Left forelimb (tissue), 1 donor: ENCODE data around the gene DPYD.

Experiments used
- DNase-seq: peaks from one replicate; pipeline ENCODE4 v3.0.0-alpha.2; 2018; ENCODE audit warnings: low spot score

DPYD gene

DNA sequence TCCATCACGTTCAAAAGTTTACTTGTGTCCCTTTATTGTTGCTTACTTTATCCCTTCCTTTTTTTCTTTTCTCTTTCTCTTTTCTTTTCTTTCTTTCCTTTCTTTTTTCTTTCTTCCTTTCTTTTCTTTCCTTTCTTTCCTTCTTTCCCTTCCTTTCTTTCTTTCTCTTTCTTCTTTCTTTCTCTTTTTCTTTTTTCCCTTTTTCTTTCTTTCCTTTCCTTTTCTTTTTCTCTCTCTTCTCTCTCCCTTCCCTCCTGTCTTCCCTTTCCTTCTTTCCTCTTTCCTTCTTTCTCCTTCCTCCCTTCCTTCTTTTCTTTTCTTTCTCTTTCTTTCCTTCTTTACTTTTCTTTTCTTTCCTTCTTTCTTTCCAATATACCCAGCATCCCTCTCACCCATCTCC is 391.2 kb downstream of the DPYD start:
- DNase-seq = no peak

GRCh38 chr1:97524211-97524610 is 396.6 kb downstream of the DPYD start:
- DNase-seq = no peak

GRCh38 chr1:97516588-97516987 is 404.2 kb downstream of the DPYD start:
- no peak for DNase-seq

DNA sequence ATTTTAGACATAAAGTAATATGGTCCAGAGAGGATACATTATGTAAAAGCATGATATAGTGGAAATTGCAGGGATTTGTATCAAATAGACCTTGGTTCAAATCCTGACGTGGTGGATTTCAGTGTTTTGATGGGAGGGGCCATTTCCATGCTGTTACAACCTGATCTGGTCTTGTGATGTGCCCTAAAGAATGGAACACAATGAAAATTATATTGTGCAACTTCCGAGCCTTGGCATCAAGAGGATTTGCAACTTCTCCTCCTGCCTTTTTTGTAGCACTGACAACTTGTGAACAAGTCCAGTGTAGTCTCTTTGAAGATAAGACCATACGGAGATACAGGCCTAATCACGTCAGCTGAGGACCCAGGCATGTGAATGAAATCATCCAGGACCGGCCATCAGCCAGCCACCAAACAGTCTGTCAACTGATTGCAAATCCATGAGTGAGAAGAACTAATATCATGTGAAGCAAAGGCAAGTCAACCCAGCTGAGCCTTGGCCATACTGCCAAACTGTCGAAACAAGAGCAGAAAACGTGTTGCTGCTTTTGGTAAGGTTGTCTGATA is 412.1 kb downstream of the DPYD start:
- DNase-seq = no peak

DNA sequence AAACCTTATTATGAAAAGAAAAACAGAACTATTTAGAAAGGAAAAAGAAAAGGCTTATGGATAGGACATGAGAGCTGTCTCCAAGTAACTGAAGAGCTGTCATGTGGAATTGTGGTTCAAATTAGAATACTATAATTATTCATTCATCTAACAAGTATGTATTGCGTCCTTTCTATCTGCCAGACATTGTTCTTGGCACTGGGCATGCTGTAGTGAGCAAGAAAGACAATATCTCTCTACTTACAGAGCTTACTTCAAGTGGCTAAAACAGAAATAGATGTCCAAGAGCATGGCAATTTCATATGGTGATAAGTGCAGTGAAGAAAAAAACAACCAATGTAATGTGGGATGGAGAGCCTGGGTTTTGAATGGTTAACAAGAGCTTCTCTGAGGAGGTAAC is 413.0 kb downstream of the DPYD start:
- DNase-seq = no peak

GRCh38 chr1:97506368-97506767 is 414.5 kb downstream of the DPYD start:
- no peak for DNase-seq

DNA sequence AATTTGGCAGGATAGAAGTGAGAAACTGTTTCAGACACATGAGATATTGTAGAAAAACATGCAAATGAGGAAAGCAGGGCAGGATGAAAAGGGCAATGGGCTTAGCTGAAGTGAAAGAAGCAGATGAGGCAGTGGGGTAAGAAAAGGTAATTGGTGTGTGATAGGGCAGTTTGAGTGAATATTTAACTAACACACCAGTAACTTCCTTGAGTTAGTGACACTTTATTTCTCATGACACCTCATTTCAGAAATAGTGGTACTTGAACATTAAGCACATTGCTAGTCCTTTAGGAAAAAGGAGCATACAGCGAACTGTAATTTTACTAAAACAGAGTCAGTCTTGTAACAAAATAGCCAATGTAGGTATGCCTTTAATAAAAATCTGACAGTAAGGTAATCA is 415.0 kb downstream of the DPYD start:
- no peak for DNase-seq

DNA sequence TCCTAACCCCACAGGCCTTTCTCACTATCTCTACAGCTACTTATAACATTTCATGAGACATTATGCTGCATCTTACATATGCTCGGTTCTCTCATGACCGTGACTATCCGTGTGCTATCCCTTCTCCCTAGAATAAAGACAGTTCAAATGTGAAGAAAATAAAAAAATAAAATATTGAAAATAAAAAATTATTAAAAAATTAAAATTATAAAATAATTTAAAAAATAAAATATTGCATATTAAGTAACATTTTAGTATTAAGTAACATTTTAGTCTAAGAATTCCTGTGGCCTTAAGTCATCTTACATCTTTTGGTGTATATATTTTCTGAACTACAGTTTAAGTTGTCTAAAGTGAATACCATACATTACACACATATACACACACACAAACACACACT is 415.5 kb downstream of the DPYD start:
- no peak for DNase-seq

- DNase-seq = no peak
These were observed 418.5 kb downstream of the DPYD start for GRCh38 chr1:97502360-97502759.

DNA sequence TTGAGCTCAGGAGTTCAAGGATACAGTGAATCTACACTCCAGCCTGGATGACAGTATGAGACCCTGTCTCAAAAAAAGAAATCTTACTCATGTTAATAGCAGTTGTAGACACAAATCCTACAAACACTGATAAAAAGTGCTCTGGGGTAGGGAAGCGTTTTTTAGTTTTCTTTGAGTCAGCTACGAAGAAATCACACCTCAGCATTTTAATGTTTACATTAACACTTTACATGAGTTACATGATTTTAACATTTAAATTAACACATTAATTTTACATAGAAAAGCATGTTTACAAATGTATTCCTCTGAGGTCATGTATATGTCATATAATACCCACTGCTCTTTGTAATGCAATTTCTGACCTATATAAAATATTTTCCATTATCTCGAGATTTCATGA is 419.2 kb downstream of the DPYD start:
- DNase-seq = no peak

DNA sequence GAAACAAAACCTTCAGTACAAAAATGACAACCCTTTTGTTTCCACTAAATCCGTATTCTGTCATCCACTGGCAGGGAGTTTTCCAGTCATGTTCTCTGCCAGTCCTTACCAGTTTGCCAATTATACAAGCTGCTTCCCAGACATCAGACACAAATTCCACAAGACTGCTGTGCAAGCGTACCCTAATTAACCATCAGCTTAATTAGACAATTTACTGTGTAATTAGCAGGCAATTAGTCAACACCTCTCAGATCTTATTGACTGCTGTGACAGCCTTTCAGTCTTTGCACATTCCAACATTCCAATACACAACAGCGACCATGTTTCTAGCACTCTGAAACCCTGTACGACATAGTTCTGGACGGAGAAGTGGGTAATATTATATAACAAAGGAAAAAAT is 420.1 kb downstream of the DPYD start:
- DNase-seq = no peak

DNA sequence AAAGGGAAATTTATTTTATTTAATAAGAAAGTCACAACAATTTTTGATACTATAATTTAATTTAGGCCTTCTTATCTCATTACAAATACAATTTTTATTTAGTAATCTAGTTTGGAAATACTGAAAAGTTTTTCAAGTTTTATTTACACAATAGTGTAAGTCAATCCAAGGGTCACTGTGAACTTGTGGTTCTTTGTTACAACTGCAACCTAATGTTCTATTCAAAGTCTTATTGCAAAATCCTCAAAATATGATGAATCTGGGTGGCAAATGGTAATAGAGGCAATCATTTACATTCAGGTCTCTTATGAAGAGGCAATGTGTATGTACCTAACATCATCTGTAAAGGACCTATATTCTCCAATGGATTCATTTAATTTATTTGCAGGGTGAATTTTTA is 421.2 kb downstream of the DPYD start:
- no peak for DNase-seq

- no peak for DNase-seq
These were observed 431.0 kb downstream of the DPYD start for GRCh38 chr1:97489834-97490233.

GRCh38 chr1:97488530-97488929 is 432.3 kb downstream of the DPYD start:
- DNase-seq = no peak

GRCh38 chr1:97482022-97482421 is 438.8 kb downstream of the DPYD start:
- no peak for DNase-seq

DNA sequence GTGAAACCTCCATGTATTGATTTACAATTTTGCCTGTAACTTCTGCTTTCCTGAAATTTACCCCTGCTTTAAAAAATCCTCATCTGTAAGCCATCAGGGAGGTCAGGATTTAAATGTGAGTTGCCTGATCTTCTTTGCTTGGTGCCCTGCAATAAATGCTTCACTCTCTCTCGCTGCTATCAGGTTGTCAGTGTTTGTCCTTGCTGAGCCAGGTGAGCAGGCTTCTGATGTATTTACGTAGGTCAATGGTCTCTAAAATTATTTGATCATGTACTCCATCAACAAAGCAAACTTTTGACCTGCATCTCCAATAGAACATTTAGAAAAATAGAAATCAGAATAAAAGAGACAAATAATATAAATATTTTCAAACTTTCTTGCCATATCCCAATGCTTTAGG is 453.4 kb downstream of the DPYD start:
- DNase-seq = no peak

DNA sequence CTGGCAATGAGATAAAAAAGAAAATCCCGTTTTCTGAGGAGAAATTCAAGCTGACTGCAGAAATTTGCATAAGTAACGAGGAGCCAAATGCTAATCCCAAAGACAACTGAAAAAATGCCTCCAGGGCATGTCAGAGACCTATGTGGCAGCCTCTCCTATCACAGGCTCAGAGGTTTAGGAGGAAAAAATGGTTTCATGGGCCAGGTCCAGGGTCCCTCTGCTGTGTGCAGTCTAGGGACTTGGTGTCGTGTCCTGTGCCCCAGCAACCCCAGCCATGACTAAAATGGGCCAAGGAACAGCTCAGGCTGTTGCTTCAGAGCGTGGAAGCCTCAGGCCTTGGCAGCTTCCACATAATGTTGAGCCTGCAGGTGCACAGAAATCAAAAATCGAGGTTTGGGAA is 456.5 kb downstream of the DPYD start:
- DNase-seq = no peak

- no peak for DNase-seq
These were observed 459.1 kb downstream of the DPYD start for GRCh38 chr1:97461782-97462181.

DNA sequence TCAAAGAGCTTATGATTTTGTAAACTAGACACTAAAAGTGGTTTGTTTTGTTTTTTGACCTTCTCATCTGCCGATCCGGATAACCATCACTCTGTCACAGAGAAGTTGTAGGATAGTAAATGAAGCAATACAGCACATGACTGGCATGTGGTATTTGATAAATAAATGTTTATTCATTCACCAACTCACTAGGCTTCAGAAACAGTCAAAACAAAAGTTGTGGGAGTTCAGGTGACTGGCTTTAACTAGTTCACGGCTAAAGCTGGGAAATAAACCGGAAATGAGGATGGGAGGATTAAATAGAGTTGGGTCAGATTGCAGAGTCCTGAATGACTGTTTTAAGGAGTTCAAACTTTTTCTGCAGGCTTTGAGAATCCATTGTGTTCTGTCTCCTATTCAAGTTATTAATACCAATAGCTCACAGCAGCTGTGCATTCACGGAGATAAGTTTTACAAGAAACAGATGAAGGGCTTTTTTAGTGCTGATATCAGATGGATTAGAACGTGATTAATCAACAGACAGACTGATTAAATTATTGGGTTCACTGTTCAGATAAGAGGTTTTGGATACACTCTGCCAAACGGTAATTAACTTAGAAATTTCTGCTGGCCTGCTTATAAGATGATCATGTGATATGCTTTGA is 463.3 kb downstream of the DPYD start:
- no peak for DNase-seq

DNA sequence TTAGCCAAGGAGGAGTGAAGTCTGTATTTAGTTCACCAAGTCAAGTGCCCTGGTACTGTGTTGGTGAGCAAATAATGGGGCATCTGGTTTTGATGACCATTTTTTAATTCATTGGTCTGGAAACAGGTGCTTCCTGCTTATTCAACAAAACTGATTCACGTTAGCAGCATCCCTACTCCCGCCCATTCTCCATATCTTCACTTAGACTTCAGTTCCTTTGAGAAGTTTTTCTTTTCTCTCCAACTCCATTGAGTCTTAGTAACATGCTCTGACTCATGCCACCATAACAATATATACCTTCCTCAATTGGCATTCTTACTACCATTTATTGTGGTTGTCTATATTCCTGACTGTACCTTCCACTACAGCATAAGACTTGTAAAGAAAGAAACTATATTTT is 468.9 kb downstream of the DPYD start:
- no peak for DNase-seq

- DNase-seq = no peak
These were observed 469.6 kb downstream of the DPYD start for GRCh38 chr1:97451046-97451826.

GRCh38 chr1:97441966-97442365 is 478.9 kb downstream of the DPYD start:
- no peak for DNase-seq

DNA sequence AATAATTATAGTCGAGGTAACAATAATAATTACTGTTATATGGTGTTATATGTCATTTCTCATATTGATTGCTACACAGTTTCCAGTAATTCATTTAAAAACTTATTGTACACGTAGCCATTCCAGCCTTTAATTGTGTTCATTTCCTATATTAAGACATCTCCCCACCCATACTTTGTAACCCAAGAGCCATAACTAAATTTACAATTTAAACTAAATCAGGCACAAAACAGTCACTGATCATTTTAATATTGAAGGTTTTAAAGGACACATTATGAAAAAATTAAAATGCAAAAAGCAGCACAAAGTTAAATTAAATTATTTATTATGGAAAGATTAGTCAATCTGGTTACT is 487.0 kb downstream of the DPYD start:
- no peak for DNase-seq
